Spleen (tissue), 7 donors: Measurements from ENCODE around the gene NIBAN1.

ENCODE experiments used
- CTCF ChIP-seq, 11 experiments: fragments of 200-600 bp in 7 of 11; fragments of 450-650 bp in 4 of 11; sonication (generic) in 4 of 11; IDR thresholded peaks in 8 of 11; conservative IDR thresholded peaks in 3 of 11; 1 replicate in 7 of 11; 2 replicates in 4 of 11; pipeline versions ENCODE4 v1.4.0 to v1.8.0; 2016 to 2021; ENCODE audit warnings: antibody characterized with exemption in 11 of 11, inconsistent platforms in 4 of 11, mild to moderate bottlenecking in 1 of 11
- POLR2A ChIP-seq, 3 donors: fragments of 450-650 bp; IDR thresholded peaks; one replicate each; pipeline ENCODE4 v1.5.1; 2017; ENCODE audit warnings: antibody characterized with exemption in 3 of 3, mild to moderate bottlenecking in 1 of 3
- POLR2AphosphoS5 ChIP-seq, 3 donors: sonication (generic); formaldehyde crosslinking; IDR thresholded peaks; one replicate each; pipeline ENCODE4 v1.5.1; 2017; ENCODE audit warnings: antibody characterized with exemption in 3 of 3
- donor health status: DM: no; HTN: no; CAD: no; lungs with moderate emphysema.
- donor health status: DM: no; HTN: no; CAD: no.
- donor health status: DM: no; HTN: no; CAD: no.

- no peak for TF ChIP-seq CTCF (IDR thresholded peaks at IDR 0.05 in 8 of 11, conservative IDR thresholded peaks at IDR 0.05 in 3 of 11)
- no peak for TF ChIP-seq POLR2A (IDR thresholded peaks at IDR 0.05)
- TF ChIP-seq POLR2AphosphoS5 (IDR thresholded peaks at IDR 0.05): no peak
These were observed 41.3 kb upstream of the NIBAN1 start for GRCh38 chr1:185015631-185016030.
